ELR (cell line): ENCODE results near the gene ZNF8.
"Not testable (repeated sequence)": the region's sequence is repeated elsewhere in the genome, so short reads cannot be mapped to it uniquely, and the experiment has no call there.

ENCODE experiments used
- DNase-seq: peaks from one replicate; pipeline ENCODE4 v3.0.0-alpha.2; 2015; ENCODE audit warnings: low read depth

ZNF8 gene

GRCh38 chr19:58336820-58337219 is 58.1 kb downstream of the ZNF8 start:
- no peak for DNase-seq

DNA sequence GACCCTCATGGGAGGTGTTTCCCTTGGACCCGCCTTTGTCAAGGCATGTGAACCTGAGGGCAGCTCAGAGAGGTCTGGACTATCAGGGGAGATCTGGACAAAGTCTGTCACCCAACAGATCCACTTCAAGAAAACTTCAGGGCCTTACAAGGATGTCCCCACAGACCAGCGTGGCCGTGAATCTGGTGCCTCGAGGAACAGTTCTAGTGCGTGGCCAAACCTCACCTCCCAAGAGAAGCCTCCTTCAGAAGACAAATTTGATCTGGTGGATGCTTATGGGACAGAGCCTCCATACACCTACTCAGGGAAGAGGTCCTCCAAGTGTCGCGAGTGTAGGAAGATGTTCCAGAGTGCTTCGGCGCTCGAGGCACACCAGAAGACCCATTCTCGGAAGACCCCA is 59.6 kb downstream of the ZNF8 start:
- no peak for DNase-seq

DNA sequence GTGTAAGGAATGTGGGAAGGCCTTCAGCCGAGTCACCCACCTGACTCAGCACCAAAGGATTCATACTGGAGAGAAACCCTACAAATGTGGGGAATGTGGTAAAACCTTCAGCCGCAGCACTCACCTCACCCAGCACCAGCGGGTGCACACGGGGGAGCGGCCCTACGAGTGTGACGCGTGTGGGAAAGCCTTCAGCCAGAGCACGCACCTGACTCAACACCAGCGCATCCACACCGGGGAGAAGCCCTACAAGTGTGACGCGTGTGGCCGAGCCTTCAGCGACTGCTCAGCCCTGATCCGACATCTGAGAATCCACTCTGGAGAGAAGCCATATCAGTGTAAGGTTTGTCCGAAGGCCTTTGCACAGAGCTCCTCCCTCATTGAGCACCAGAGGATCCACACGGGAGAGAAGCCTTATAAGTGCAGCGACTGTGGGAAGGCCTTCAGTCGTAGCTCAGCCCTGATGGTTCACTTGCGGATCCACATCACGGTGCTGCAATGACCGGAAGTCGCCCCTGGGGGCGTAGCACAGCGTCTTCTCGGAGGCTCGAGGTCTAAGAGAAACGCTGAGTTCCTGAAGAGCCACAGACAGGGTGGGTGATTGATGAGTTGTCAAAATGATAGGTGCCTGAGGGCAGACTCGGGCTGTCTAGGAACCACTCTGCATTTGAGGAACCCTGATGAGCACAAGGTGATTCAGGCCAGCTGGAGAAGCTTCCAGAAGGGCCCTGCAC is 60.2 kb downstream of the ZNF8 start:
- DNase-seq = peak; percentile 61

GRCh38 chr19:58345558-58345957 is 66.8 kb downstream of the ZNF8 start:
- no peak for DNase-seq

DNA sequence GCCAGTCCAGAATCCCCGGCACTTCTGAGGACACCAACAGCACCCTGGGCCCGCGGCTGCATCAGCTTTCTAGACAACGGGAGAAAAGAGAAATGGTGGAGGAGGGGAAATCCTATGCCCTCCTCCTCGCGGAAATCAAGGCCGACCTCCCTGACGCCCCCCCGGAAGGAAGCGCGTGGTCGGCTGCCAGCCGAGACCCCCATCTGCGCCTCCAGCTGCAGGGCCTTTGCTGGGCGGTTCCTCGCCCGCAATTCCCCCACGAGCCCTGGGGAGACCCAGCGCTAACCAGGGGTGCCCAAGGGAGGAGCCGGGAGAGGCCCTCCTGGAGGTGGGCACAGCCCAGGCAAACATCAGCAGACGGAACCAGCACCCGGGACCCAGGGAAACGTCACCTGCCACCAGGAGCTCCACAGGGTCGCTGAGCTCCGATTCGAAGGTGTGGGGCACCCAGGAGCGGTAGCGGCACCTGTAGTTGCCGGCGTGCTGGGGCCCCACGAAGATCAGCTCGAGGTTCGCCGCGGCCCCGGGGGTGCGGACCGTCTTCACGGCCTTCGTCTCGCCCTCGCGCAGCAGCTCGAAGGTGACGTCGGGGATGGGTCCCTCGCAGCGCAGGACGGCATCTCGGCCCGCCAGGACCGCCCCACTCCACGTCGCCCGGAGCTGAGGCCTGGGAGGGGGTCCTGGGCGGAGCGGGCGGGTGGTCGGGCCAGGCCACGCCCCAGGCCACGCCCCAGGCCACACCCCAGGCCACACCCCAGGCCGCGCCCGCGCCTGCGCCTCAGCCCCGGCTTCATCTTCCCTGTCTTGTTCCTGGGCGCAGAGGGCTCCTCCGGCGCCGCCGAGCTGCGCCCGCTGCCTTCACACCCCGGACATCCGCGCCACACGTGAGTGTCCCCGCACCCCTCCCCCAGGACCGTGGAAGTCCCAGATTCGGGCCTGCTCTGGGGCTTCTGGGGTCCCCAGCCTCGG is 68.5 kb downstream of the ZNF8 start:
- peak; percentile 76 for DNase-seq

GRCh38 chr19:58348080-58348479 is 69.3 kb downstream of the ZNF8 start:
- DNase-seq = not testable (repeated sequence)

DNA sequence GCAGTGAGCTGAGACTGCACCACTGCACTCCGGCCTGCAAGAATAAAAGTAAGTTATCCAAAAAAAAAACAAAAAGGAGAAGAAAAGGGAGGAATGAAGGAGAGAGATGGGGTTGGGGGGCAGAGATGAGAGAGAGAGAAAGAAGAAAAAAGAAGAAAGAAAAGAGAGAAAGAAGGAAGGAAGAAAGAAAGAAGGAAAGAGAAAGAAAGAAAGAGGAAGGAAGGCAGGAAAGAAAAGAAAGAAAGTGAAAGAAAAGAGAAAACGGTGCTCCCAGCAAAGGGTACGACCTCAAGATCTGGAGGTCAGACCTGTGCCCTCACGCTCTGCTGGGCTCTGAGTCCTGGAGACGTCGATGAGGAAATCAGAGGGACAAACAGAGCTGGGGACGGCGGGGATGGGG is 70.8 kb downstream of the ZNF8 start:
- no peak for DNase-seq

DNA sequence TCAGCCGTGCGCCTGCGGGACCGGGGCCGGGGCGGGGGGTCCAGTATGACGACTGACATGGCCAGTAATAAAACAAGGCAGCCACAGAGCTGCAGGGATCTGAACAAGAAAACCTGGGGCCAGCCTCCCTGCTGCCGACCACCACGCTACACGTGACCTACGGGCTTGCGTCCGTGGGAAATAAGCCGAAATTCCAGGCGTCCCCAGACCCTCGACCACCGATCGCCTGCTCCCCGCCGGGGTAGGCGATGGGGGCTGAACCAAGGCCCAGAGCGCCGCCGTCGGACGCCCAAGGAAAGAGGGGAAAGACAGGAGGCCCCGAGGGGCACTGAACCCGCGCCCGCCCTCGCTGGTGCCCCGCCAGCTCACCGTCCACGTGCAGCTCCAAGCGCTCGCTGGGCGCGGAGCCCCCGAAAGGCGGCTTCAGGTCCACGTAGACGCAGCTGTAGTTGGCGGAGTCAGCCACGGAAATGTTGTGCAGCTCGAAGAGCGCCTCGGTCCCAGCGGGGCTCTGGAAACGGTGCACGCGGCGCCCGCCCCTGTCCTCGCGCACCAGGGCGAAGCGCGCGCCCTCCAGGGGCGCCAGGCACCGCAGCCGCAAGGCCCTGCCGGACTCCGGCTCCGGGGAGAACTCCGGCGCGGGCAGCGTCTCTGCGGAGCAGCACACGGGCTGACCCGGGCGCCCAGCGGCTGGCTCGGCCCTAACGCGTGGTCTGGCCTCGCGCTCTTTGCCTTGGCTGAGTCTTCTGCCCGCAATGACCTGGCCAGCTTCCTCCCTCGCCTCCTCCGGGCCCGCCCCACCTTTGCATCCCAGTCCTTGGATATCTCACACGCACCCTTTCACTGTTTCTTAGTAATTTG is 71.5 kb downstream of the ZNF8 start:
- DNase-seq = no peak

DNA sequence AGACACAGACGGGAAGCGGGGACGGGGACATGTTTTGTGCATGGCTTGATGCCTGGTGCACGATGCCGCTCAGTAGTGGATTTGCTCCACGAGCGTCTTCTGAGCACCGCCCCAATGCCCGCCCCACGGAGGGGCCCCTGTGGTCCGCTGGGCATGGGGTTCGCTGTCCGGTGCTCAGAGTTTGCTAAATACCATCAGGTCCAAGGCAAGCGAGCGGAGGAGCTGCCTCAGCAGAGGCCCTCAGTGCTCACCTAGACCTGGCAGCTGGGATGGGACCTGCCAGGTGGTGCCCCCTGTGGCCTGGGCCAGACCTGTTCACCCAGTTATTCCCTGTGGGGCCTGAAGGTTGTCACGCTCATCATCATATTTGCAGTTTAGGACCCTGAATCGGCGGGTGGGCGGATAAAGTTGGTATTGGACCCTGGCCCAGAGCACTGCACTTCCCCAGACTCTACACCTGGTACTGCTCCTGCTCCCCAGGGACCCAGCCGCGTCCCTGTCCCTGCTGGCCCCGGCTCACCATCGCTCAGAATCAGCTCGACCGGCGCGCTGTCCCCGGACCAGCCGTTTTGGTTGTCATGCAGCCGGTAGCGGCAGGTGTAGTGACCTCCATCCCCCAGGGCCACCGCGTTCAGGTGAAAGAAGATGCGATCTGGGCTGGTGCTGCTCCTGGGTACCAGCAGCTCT is 72.3 kb downstream of the ZNF8 start:
- no peak for DNase-seq

DNA sequence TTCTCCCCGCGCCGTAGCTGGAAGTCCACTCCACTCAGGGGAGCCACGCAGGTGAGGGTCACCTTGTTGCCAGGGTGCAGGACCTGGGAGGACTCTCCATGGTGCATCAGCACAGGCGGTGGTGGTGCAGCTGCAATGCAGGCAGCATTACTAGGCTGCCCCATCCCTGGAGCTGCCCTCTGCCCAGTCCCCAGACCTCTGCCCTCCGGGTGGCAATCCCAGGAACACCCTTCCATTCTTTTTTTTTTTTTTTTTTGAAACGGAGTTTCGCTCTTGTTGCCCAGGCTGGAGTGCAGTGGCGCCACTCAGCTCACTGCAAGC is 72.8 kb downstream of the ZNF8 start:
- no peak for DNase-seq

GRCh38 chr19:58351990-58352755 is 73.4 kb downstream of the ZNF8 start:
- no peak for DNase-seq
